Duodenal mucosa (tissue), 2 donors: ENCODE data around the gene MARCHF2.

ENCODE experiments used
- H3K27ac ChIP-seq: one replicate; pipeline ENCODE4 v1.7.0; 2013; ENCODE audit warnings: low read depth, low read length
- H3K27me3 ChIP-seq, 2 donors: one replicate each; pipeline ENCODE4 v1.7.0; 2013; ENCODE audit warnings: low read length in 2 of 2, control low read depth in 1 of 2; ENCODE audit not compliant: insufficient read depth in 2 of 2, control insufficient read depth in 1 of 2
- H3K36me3 ChIP-seq, 2 donors: one replicate each; pipeline ENCODE4 v1.7.0; 2013; ENCODE audit warnings: low read length in 2 of 2, control low read depth in 1 of 2; ENCODE audit not compliant: insufficient read depth in 2 of 2, control insufficient read depth in 1 of 2
- H3K4me1 ChIP-seq, 2 donors: one replicate each; pipeline ENCODE4 v1.7.0; 2013; ENCODE audit warnings: low read length in 2 of 2, control low read depth in 1 of 2; ENCODE audit not compliant: insufficient read depth in 2 of 2, control insufficient read depth in 1 of 2
- H3K4me3 ChIP-seq, 2 donors: one replicate each; pipeline ENCODE4 v1.7.0; 2013; ENCODE audit warnings: low read length in 2 of 2, low read depth in 1 of 2
- H3K9ac ChIP-seq, 2 donors: one replicate each; pipeline ENCODE4 v1.7.0; 2013; ENCODE audit warnings: low read length in 2 of 2, low read depth in 1 of 2
- H3K9me3 ChIP-seq, 2 donors: one replicate each; pipeline ENCODE4 v1.7.0; 2013; ENCODE audit warnings: low read length in 2 of 2, control low read depth in 1 of 2; ENCODE audit not compliant: control insufficient read depth in 1 of 2

The MARCHF2 gene

GRCh38 chr19:8485561-8486371, 72.7 kb downstream of the MARCHF2 start:
- Histone ChIP-seq H3K27me3 (no peaks in the 10 kb centered on the region), H3K36me3 (peaks cover 43 to 85% of the 10 kb centered on the region in 2 donors), H3K9me3 (no peaks in the 10 kb centered on the region), H3K4me3 (no peak overlapping the region), H3K27ac (no peak overlapping the region), H3K9ac (no peak overlapping the region), H3K4me1 (peaks cover 4 to 16% of the 10 kb centered on the region in 2 donors)

DNA sequence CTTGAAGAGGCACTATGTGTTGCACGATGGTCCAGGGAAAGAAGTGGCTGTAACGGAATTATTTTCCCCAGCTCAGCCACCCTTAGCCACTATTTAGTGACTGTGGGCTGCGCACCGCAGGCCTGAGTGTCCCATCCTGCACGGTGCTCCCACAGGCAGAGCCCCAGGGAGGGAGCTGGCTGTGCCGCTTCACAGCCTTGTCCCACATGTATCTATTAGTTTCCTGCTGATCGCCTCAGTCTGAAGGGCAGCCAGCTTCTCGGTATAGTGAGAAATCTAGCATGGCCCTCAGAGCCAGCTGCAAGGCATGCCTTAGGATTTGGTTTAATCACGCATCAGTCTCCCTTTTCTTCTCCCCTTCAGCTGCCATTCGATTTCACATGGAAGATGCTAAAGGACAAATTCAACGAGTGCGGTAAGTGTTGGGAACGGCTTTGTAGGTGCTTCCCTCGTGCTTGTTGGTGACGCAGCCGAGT, 73.6 kb downstream of the MARCHF2 start:
- Histone ChIP-seq H3K27ac (no peak overlapping the region), H3K4me3 (no peak overlapping the region), H3K36me3 (peaks cover 37 to 77% of the 10 kb centered on the region in 2 donors), H3K9ac (no peak overlapping the region), H3K9me3 (no peaks in the 10 kb centered on the region), H3K27me3 (no peaks in the 10 kb centered on the region), H3K4me1 (peaks cover 4 to 16% of the 10 kb centered on the region in 2 donors)

DNA sequence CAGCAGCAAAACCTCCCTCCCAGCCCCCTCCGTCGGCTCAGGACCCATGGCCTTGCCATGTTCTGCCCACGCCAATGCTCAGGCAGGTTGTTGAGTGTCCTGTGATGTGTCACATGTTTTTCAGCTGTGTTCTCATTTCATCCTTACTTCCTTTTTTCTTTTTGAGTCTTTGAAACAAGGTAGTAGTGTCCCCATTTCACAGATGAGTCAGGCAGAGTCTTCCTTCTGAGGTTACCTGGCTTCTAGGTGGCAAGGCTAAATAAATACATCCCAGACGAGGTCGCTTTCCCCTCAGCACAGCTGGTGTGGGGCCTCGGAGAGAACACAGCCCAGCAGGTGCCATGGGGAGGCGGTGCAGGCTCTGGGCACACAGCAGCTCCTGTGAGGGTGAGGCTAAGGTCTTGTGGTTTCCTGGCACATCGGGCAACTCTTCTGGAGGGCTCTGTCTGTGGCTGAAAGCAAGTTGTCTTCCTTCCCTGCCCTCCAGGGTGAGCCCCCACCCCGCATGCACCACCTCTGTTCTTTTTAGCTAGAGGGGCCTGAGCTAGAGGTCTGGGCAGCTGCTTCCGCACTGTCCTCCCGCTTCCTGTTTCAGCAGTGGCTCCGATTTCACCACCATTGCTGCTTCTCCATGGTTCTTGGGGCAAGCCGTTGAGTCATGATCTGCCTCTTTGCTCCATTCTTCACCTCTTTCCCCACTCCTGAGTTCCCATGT, 74.2 kb downstream of the MARCHF2 start:
- peaks cover 4 to 16% of the 10 kb centered on the region in 2 donors for H3K4me1 ChIP-seq
- H3K27me3 ChIP-seq, result no peaks in the 10 kb centered on the region
- peaks cover 36 to 74% of the 10 kb centered on the region in 2 donors for H3K36me3 ChIP-seq
- no peaks in the 10 kb centered on the region for H3K9me3 ChIP-seq
- H3K4me3 ChIP-seq, result no peak overlapping the region
- H3K27ac ChIP-seq, result no peak overlapping the region
- H3K9ac ChIP-seq, result no peak overlapping the region

GRCh38 chr19:8488365-8488764, 75.3 kb downstream of the MARCHF2 start:
- Histone ChIP-seq H3K27ac (no peak overlapping the region), H3K9ac (no peak overlapping the region), H3K27me3 (no peaks in the 10 kb centered on the region), H3K4me3 (no peak overlapping the region), H3K4me1 (peaks cover 4 to 16% of the 10 kb centered on the region in 2 donors), H3K36me3 (peaks cover 30 to 64% of the 10 kb centered on the region in 2 donors), H3K9me3 (no peaks in the 10 kb centered on the region)
